Measurements from ENCODE around the gene RMC1.
"Not testable (repeated sequence)": the region's sequence is repeated elsewhere in the genome, so short reads cannot be mapped to it uniquely, and the experiment has no call there.

RMC1 gene

DNA sequence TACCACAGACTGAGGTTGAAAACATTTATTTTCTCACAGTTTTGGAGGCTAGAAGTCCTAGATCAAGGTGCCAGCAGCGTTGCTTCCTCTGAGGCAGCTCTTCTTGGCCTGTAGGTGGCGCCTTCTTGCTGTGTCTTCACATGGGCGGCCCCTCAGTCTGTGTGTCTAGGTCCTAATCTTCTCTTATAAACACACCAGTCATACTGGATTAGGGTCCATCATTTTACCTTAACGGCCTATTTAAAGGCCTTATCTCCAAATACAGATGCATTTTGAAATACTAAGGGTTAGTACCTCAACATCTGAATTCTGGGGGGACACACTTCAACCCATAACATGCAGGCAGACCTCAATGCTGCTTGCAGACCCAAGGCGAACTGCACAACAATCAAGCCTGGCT is 4.4 kb upstream of the RMC1 start:
- DNase-seq: peak; percentile 43 to 69

DNA sequence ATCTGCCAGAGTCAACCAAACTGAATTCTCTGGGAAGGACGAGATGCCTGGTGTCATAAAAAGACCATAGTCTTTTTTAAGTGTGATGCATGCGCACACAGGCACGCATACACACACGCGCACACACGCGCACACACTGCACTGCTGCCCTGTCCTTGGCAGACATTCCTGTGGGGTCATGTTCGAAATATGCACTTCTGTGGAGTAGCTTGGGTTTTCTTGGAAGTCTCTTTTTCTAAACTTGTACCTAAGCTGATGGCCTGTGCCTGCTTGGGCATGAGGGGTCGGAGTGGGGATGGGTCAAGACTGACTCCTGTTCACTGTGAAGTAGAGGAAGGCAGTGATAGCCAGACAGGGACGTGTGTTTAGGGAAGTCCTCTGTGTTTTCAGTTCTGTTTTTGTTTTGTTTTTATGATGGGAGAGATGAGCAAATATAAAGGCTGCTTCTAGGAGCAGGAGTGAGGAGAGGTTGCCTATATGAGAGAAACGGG is 4.0 kb upstream of the RMC1 start:
- DNase-seq: no peak

DNA sequence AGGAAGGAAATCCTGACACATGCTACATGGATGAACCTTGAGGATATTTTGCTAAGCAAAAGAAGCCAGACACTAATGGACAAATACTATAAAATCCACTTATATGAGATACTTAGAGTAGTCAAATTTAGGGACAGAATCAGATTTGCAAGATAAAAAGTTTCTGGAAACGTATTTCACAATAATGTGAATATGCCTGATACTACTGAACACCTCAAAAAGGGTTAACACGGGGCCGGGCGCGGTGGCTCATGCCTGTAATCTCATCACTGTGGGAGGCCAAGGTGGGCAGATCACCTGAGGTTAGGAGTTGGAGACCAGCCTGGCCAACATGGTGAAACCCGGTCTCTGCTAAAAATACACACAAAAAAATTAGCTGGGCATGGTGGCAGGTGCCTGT is 1.7 kb upstream of the RMC1 start:
- no peak for DNase-seq

GRCh38 chr18:23502516-23503037 is 734 bp upstream of the RMC1 start:
- DNase-seq: peak in 1 of 2 experiments; percentile 34

DNA sequence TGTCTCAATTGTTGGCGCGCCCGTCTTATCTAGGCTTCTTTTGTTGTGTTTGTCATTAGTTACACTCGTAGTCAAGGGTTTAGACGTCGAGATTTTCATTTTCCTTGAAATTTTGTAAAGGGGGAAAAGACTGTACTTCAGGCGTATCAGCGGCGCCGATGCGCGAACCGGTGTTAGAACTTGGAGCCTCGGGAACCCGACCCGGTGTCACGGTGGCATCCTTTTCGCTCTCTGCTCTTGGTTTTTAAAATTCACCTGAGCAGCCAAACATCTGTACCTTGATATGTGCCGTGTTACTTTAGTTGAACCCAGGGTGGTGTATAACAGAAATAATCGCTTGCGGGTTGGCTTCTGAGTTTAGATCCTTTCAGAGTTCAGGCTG is 643 bp downstream of the RMC1 start:
- peak in 1 of 2 experiments; percentile 17 for DNase-seq

DNA sequence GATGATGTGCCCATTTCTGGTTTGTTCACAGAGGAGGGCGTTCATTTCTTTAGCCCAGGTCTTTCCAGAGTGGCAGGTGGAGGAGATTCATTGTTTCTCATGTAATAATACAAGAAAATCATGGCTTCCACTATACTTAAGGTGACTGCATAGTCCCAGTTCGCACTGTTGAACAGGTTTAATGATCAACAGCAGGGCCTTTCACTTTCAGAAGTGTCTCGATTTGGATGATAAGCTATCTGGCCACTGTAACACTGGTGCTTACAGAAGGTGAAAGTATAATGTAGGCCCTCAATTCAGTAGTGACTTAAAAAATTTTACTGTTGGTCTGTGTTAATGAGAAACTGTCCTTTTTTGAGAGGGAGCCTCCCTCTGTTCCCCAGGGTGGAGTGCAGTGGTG is 1.4 kb downstream of the RMC1 start:
- DNase-seq: no peak

DNA sequence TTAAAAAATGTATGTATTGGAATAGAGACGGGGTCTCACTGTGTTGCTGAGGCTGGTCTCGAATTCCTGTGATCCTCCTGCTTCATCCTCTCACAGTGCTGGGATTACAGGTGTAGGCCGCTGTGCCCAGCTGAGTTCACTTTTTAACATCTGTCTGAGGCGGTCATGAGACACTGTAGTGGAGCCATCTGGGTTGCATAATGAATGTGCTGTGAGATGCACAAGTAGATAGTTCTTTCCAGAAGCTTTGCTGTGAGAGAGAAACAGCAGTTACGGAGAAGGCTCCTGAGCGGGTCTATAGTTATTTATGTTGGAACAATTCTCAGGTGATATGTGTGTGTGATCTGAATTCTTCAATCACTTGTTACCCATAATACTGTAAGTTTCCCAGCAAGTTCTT is 3.1 kb downstream of the RMC1 start:
- no peak for DNase-seq

DNA sequence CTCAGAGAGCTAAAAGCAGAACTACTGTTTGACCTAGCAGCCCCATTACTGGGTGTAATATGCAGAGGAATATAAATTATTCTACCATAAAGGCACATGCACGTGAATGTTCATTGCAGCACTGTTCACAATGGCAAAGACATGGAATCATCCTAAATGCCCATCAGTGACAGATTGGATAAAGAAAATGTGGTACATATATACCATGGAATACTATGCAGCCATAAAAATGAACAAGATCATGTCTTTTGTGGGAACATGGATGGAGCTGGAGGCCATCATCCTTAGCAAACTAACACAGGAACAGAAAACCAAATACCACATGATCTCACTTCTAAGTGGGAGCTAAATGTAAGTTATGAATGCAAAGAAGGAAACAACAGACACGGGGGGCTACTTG is 7.6 kb downstream of the RMC1 start:
- not testable (repeated sequence) for DNase-seq

DNA sequence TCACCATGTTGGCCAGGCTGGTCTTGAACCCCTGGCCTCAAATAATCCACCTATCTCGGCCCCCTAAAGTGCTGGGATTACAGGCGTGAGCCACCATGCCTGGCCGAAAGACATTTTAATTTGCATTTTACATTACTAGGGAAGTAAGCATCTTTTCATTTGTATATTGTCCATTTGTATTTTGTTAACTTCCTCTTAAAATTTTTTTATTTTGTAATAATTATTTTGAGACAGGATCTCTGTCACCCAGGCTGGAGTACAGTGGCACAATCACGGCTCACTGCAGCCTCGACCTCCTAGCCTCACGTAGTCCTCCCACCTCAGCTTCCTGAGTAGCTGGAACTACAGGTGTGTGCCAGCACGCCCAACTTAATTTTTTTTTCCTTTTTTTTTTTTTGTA is 8.9 kb downstream of the RMC1 start:
- not testable (repeated sequence) for DNase-seq

DNA sequence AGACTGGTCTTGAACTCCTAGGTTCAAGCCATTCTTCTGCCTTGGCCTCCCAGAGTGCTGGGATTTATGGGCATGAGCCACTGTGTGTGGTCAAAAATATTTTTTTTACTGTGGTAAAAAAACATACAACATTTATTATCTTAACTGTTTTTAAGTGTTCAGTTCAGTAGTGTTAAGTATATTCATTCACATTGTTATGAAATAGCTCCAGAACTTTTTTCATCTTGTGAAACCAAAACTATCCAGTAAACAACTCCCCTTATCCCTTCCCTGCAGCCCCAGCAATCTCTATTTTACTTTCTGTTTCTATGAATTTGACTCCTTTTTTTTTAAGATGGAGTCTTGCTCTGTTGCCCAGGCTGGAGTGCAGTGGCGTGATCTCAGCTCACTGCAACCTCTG is 9.3 kb downstream of the RMC1 start:
- DNase-seq: no peak

DNA sequence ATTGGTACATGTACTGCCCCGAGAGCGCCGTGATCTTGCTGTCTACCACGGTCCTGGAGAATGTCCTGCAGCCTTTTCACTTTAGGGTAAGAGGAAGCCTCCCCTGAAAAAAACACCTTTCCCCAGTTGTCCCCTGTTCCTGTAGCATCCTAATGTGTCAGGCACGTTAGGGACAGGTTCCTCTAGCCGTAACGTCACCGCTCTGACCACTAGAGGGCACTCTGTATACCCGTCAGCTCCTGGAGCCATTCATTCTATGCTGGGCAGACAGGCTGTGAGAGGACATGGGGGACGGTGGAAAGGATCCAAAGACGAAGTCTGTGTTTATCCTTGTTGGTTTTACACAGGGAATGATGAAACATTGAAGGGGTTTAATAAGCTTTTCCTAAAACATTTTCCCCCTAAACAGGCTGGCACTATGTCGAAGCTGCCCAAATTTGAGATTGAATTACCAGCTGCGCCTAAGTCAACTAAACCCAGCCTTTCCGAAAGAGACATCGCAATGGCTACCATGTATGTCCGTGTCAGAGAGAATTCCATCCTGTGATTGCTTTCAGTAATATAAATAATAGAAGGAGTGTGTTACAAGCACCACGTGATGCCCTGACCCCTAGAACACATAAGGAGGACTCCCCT is 12.7 kb downstream of the RMC1 start:
- DNase-seq: peak in 1 of 2 experiments; percentile 75

GRCh38 chr18:23519734-23520133 is 16.4 kb downstream of the RMC1 start:
- DNase-seq: no peak

- DNase-seq: no peak
Measured at GRCh38 chr18:23521271-23521670, 18.0 kb downstream of the RMC1 start.

DNA sequence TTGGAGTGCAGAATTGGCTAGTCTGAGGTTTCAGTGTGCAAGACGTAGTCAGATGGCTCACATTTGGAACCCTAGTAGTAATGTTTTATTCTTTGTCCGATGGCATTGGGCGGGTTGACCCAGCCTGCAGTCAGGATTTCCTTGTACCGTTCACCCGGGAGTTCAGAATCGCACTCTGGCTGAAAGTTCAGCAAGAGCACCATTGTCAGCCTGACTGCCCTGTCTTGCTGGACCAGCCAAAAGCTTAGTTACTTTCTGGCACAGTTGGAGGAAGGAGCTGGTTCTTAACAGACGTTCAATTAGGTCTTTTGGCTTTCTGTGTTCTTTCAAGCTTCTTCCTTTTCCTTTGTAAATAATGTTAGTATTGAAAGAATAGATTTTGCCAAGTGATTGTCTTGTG is 18.6 kb downstream of the RMC1 start:
- no peak for DNase-seq

- DNase-seq: no peak
Measured at GRCh38 chr18:23523429-23524212, 20.3 kb downstream of the RMC1 start.

- no peak for DNase-seq
Measured at GRCh38 chr18:23524213-23524707, 20.9 kb downstream of the RMC1 start.

DNA sequence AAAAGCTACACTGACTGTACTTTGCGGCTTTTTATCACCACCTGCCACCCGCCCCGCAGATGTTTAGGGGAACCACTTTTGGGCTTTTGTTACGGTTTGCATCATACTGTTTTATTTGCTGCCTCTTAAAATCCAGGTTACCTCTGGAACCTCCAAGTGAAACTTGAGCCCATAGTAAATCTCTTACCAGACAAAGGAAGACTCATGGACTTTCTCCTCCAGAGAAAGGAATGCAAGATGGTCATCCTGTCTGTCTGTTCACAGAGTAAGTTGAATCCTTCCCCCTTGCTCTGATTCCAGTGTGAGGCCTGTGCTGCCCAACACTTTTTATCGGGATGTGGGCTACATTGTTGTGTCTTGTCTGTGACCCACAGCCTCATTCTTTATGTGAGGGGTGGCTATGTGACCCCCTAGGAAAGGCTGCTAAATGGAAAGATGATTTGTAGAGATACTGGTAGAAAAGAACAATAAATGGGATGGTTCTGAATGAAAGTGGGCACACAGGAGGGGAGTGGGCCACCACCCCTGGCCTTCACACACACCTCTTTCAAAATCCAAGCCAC is 23.3 kb downstream of the RMC1 start:
- no peak for DNase-seq

- DNase-seq: no peak
Measured at GRCh38 chr18:23528580-23529472, 25.5 kb downstream of the RMC1 start.

GRCh38 chr18:23529604-23530003 is 26.3 kb downstream of the RMC1 start:
- DNase-seq: no peak

GRCh38 chr18:23530195-23530594 is 26.9 kb downstream of the RMC1 start:
- DNase-seq: no peak

GRCh38 chr18:23531912-23532311 is 28.6 kb downstream of the RMC1 start:
- DNase-seq: no peak

DNA sequence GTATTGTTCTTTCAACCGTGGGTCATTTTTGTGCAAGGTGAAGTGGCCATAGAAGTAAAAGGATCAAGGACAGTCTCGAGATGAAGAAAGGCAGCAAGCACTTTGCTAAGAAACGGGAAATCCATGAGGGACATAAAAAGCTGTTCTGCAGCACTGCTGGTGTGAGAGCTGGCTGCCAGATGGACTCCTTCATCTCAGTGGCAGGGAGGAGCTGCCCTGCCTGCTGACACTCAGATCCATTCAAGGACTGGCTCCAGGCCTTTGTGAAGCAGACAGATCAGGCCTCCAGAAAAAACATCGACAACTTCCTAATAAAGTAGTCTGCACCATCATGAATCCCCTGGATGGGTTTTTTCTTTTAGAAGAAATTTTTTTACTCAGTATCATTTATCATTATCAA is 29.5 kb downstream of the RMC1 start:
- peak in 1 of 2 experiments; percentile 16 for DNase-seq

DNA sequence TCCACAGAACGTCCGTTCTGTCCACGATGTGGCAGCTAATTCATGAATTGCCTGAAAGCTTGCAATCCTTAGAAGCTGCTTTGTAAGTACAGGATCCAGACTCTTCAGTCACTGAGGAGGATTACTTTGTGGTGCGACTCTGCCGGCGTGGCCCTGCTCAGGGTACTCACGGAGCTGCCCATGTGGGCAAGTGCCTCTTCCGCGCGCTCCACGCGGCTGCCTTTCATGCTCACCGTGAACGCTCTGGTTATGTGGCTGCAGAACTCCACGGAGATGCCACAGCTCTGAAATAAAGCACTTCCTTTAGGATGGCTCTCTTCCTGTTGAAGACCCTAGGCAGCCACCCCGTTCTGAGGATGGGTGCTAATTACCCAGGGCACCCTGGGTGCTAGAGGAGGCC is 31.0 kb downstream of the RMC1 start:
- no peak for DNase-seq

Data from NCI-H524 (cell line).